ENCODE data around the gene GFY. TPM values are rescaled to one million over a fixed set of nuclear protein-coding genes. Genes with fewer than 3 reads are reported as not detected.

GFY gene
- total RNA-seq, 6 experiments from 2014 or later: not detected

- no peak for DNase-seq
- Mint-ChIP-seq H3K36me3 (ENCODE audit: low read depth) (peaks cover 18% of the 10 kb centered on the region; the same call in 1 of the 2 replicates), H3K4me1 (ENCODE audit: low read depth) (peaks cover 34% of the 10 kb centered on the region), H3K9me3 (no peaks in the 10 kb centered on the region), H3K27ac (no peak overlapping the region), H3K4me3 (no peak overlapping the region), H3K27me3 (ENCODE audit: insufficient read depth) (no peaks in the 10 kb centered on the region; the same call in 1 of the 2 replicates)
- TF ChIP-seq CTCF (IDR thresholded peaks at IDR 0.05): no peak
Observed at GRCh38 chr19:49448432-49448786, 23.2 kb downstream of the GFY start.

DNA sequence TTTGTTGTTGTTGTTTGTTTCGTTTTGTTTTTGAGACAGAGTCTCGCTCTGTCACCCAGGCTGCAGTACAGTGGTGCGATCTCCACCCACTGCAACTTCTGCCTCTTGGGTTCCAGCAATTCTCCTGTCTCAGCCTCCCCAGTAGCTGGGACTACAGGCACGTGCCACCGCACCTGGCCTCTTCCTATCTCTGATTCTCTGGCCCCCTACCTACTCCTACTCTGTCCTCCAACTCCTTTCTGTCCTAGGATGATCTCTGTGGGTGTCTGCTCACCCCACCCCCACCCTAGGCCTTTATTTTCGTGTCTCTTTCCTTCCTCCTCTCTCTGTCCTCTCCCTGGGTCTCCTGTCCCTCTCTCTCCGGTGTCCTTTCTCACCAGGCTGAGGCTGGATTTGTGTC, 25.2 kb downstream of the GFY start:
- Mint-ChIP-seq H3K27ac (no peak overlapping the region), H3K4me1 (ENCODE audit: low read depth) (peaks cover 27% of the 10 kb centered on the region), H3K4me3 (peak overlapping the region; percentile 95), H3K9me3 (no peaks in the 10 kb centered on the region), H3K36me3 (ENCODE audit: low read depth) (peaks cover 18% of the 10 kb centered on the region; the same call in 1 of the 2 replicates), H3K27me3 (ENCODE audit: insufficient read depth) (no peaks in the 10 kb centered on the region; the same call in 1 of the 2 replicates)
- DNase-seq: no peak
- TF ChIP-seq CTCF (IDR thresholded peaks at IDR 0.05): no peak

DNA sequence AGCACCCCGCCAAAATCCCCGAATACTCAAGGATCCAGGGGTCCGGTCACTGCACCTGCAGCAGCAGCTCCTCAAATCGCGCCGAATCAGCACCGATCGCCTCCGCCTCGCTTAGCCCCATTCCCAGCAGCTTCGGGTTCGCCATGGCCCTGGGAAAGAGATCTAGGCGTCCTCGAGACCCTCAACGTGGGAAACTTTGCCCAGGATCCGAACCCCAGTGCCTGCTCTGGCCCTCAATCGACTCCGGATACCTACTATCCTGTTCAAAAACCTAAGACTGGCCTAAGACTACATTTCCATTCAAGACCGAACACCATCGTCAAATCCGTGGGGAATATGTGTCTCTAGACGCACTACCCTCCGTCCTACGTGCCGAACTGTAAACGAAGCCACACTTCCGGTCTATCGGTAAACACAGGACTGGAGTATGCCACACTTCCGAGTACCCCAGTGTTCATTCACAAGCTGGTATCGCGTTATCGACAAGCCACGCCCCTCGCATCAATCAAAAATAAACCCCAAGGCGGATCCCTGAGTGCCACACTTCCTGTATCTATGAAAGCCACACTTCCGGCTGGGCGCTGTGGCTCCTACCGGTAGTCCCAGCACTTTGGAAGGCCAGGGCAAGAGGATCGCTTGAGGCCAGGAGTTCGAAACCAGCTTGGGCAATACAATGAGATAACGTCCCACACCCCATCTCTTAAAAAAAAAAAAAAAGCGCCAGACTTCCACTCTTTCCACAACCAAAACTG, 26.4 kb downstream of the GFY start, which contains the start of gene PIH1D1:
PIH1D1 (minus strand) TSS at position 385 of the 752 bp plus-strand sequence; CDS start at position 145, 240 bp downstream.
- Mint-ChIP-seq H3K9me3 (no peaks in the 10 kb centered on the region), H3K27ac (peak within 1 kb of the TSS; percentile 99), H3K4me1 (ENCODE audit: low read depth) (peaks cover 35% of the 10 kb centered on the region), H3K4me3 (peak within 1 kb of the TSS; percentile 95), H3K27me3 (ENCODE audit: insufficient read depth) (no peaks in the 10 kb centered on the region; the same call in 1 of the 2 replicates), H3K36me3 (ENCODE audit: low read depth) (peaks cover 12% of the 10 kb centered on the region; the same call in 1 of the 2 replicates)
- peak; percentile 99 for DNase-seq
- no peak; the same call in 1 of the 2 replicates for TF ChIP-seq CTCF (IDR thresholded peaks at IDR 0.05)

DNA sequence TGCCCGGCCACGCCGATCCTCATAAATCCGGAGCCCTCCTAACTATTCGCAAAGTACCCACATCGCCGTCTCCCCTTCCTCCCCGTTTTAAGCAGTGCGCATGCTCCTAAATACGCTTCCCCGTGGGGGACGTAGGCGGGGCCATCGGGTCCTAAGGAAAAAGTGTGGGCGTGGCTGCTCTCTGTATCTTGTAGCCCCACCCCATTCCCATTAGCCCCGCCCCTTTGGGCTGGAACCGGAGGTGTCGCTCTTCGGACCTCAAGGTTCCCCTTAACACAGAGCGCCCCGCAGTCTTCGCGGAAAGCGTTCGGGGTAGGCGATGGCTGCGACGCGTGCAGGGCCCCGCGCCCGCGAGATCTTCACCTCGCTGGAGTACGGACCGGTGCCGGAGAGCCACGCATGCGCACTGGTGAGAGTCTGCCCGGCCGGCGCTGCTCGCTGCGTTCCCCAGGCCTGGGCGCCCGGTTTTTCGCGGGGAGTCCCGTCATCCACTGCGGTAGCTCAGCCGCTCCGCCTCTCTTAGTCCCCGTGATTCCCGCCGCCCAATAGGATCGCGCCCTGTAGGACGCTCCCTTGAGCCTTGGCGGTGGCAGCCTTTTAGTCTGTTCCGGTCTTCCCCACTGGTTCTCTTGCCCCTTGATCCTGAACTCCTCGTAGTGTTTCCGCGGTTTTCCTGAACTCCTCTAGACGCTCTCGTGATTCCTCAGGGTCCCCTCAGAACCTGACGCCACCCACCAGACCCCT, 28.0 kb downstream of the GFY start, which contains the start of gene ALDH16A1:
ALDH16A1 (plus strand) TSS at position 213 of the 744 bp plus-strand sequence; CDS start at position 320, 107 bp downstream.
- peak; percentile 96 for DNase-seq
- H3K27me3 Mint-ChIP-seq (ENCODE audit: insufficient read depth): no peaks in the 10 kb centered on the region; the same call in 1 of the 2 replicates
- H3K4me3 Mint-ChIP-seq: peak within 1 kb of the TSS; percentile 95
- no peak for TF ChIP-seq CTCF (IDR thresholded peaks at IDR 0.05)
- H3K9me3 Mint-ChIP-seq: no peaks in the 10 kb centered on the region
- H3K27ac Mint-ChIP-seq: peak within 1 kb of the TSS; percentile 99
- H3K4me1 Mint-ChIP-seq (ENCODE audit: low read depth): peaks cover 34% of the 10 kb centered on the region
- peaks cover 8% of the 10 kb centered on the region; the same call in 1 of the 2 replicates for H3K36me3 Mint-ChIP-seq (ENCODE audit: low read depth)

- Mint-ChIP-seq H3K9me3 (no peaks in the 10 kb centered on the region), H3K4me1 (ENCODE audit: low read depth) (peaks cover 28% of the 10 kb centered on the region), H3K27me3 (ENCODE audit: insufficient read depth) (no peaks in the 10 kb centered on the region; the same call in 1 of the 2 replicates), H3K36me3 (ENCODE audit: low read depth) (peaks cover 4% of the 10 kb centered on the region; the same call in 1 of the 2 replicates), H3K4me3 (peak overlapping the region; percentile 95), H3K27ac (peak overlapping the region; percentile 99)
- TF ChIP-seq CTCF (IDR thresholded peaks at IDR 0.05): no peak
- DNase-seq: no peak
Observed at GRCh38 chr19:49453757-49454240, 28.6 kb downstream of the GFY start.

All from HFFc6 (cell line).